Mesothelial cell of epicardium (in vitro differentiated cells): ENCODE measurements around the gene HSPA1A. TPM values are rescaled to one million over a fixed set of nuclear protein-coding genes. Genes with fewer than 3 reads are reported as not detected.

Experiments used
- DNase-seq, 2 experiments: peaks; one replicate each; pipeline ENCODE4 v3.0.0; 2021; ENCODE audit warnings: low spot score in 2 of 2; ENCODE audit not compliant: unreplicated experiment in 2 of 2
- H3K27ac Mint-ChIP-seq: 2 replicates; pipeline ENCODE4 v1.8.0; 2021; ENCODE audit warnings: mixed read lengths
- H3K27me3 Mint-ChIP-seq: 2 replicates; pipeline ENCODE4 v1.8.0; 2021; ENCODE audit warnings: low read depth, mixed read lengths
- H3K36me3 Mint-ChIP-seq: 2 replicates; pipeline ENCODE4 v1.8.0; 2021; ENCODE audit warnings: mixed read lengths
- H3K4me1 Mint-ChIP-seq: 2 replicates; pipeline ENCODE4 v1.8.0; 2021; ENCODE audit warnings: mixed read lengths
- H3K4me3 Mint-ChIP-seq: 2 replicates; pipeline ENCODE4 v1.8.0; 2021; ENCODE audit warnings: mild to moderate bottlenecking, moderate library complexity, mixed read lengths
- H3K9me3 Mint-ChIP-seq: 2 replicates; pipeline ENCODE4 v1.8.0; 2021; ENCODE audit warnings: mixed read lengths
- total RNA-seq: library from RNA; stranded (reverse); gene quantifications from 3 replicates; pipeline ENCODE4 v1.2.1, GENCODE V29; 2021
- TF ChIP-seq, protein P1 (sequence below): fragments of 200-600 bp; sonication (generic); IDR thresholded peaks from one replicate; pipeline ENCODE4 v1.5.0; 2021; ENCODE audit warnings: antibody characterized with exemption; ENCODE audit not compliant: unreplicated experiment

HSPA1A gene
- 61.3 to 70.1 TPM (median 61.7 TPM) in 3 replicates for total RNA-seq

GRCh38 chr6:31815025-31815838 is at the start of gene HSPA1A, which contains the start of gene HSPA1L:
HSPA1A (plus strand) TSS chr6:31815543; CDS start chr6:31815757, 214 bp downstream.
HSPA1L (minus strand) TSS chr6:31815283; CDS start chr6:31811972, 3,311 bp downstream.
- Mint-ChIP-seq H3K27me3 (no peaks in the 10 kb centered on the region), H3K9me3 (peaks cover 4% of the 10 kb centered on the region), H3K36me3 (peaks cover 10% of the 10 kb centered on the region), H3K4me3 (peak within 1 kb of the TSS; percentile 82), H3K27ac (peak within 1 kb of the TSS; percentile 100), H3K4me1 (peaks cover 33% of the 10 kb centered on the region)
- TF ChIP-seq, protein P1, sequence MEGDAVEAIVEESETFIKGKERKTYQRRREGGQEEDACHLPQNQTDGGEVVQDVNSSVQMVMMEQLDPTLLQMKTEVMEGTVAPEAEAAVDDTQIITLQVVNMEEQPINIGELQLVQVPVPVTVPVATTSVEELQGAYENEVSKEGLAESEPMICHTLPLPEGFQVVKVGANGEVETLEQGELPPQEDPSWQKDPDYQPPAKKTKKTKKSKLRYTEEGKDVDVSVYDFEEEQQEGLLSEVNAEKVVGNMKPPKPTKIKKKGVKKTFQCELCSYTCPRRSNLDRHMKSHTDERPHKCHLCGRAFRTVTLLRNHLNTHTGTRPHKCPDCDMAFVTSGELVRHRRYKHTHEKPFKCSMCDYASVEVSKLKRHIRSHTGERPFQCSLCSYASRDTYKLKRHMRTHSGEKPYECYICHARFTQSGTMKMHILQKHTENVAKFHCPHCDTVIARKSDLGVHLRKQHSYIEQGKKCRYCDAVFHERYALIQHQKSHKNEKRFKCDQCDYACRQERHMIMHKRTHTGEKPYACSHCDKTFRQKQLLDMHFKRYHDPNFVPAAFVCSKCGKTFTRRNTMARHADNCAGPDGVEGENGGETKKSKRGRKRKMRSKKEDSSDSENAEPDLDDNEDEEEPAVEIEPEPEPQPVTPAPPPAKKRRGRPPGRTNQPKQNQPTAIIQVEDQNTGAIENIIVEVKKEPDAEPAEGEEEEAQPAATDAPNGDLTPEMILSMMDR = no peak
- DNase-seq = peak; percentile 82 to 89

GRCh38 chr6:31765559-31765909 is 49.8 kb upstream of the HSPA1A start:
- TF ChIP-seq, protein P1 = no peak
- Mint-ChIP-seq H3K36me3 (no peaks in the 10 kb centered on the region), H3K27ac (no peak overlapping the region), H3K4me1 (peaks cover 12% of the 10 kb centered on the region), H3K9me3 (no peaks in the 10 kb centered on the region), H3K27me3 (no peaks in the 10 kb centered on the region), H3K4me3 (no peak overlapping the region)
- DNase-seq = no peak

DNA sequence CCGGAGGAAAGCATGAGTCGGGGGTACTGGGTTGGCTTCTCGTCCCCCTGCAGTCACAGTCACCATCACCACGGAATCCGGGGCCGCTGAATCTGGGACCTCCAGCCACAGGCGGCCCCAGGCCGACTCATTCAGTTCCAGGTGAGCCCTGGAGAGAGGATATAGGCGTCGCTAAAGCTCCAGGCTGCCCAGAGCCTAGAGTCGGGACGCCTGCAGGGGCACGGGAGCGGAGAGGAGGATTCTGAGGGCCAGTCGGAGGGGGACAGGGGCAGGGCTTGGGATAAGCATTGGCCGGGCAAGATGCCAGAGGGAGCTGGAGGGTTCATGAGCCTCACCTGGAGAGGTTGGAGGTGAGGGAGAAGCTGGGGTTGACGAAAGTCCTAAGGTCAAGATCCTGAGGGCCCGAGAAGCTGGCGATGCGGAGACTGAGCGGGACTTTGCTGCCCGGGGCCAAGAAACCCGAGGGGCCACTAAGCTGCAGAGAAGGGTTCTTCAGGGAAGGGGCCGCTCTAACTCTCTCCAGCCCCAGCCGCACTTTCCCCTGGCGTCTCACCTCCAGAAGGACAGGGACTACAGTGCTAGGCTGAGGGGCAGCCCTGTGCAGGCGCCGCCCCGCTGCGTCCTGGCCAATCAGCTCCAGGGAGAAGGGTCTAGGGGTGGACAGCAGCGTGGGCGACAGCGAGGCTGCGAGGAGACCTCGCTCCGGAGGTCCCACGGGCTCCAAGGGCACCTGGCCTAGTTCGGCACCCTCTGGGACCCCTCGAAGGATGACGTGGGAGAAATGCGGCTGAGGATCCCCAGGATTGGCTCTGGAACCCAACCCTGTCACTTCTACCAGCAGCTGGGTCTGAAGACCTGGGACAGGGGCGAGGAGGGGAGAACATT is 49.2 kb upstream of the HSPA1A start:
- peaks cover 12% of the 10 kb centered on the region for H3K4me1 Mint-ChIP-seq
- H3K36me3 Mint-ChIP-seq = no peaks in the 10 kb centered on the region
- H3K27ac Mint-ChIP-seq = no peak overlapping the region
- no peaks in the 10 kb centered on the region for H3K27me3 Mint-ChIP-seq
- H3K9me3 Mint-ChIP-seq = no peaks in the 10 kb centered on the region
- H3K4me3 Mint-ChIP-seq = peak overlapping the region; percentile 25
- TF ChIP-seq, protein P1 = no peak
- DNase-seq = no peak

GRCh38 chr6:31767096-31767645 is 48.2 kb upstream of the HSPA1A start:
- H3K27ac Mint-ChIP-seq = no peak overlapping the region
- TF ChIP-seq, protein P1 = no peak
- H3K27me3 Mint-ChIP-seq = no peaks in the 10 kb centered on the region
- H3K9me3 Mint-ChIP-seq = no peaks in the 10 kb centered on the region
- no peak overlapping the region for H3K4me3 Mint-ChIP-seq
- no peak for DNase-seq
- H3K36me3 Mint-ChIP-seq = no peaks in the 10 kb centered on the region
- peaks cover 12% of the 10 kb centered on the region for H3K4me1 Mint-ChIP-seq

- H3K4me3 Mint-ChIP-seq = no peak overlapping the region
- H3K27ac Mint-ChIP-seq = no peak overlapping the region
- H3K9me3 Mint-ChIP-seq = no peaks in the 10 kb centered on the region
- DNase-seq = no peak
- TF ChIP-seq, protein P1 = no peak
- H3K27me3 Mint-ChIP-seq = no peaks in the 10 kb centered on the region
- no peaks in the 10 kb centered on the region for H3K36me3 Mint-ChIP-seq
- H3K4me1 Mint-ChIP-seq = peaks cover 8% of the 10 kb centered on the region
Observed at GRCh38 chr6:31768363-31769257, 46.7 kb upstream of the HSPA1A start.
